ENCODE data around the gene MANBA. TPM values are rescaled to one million over a fixed set of nuclear protein-coding genes. Genes with fewer than 3 reads are reported as not detected.

The MANBA gene
- total RNA-seq, 1 experiment from 2014 or later = 14.5 TPM

DNA sequence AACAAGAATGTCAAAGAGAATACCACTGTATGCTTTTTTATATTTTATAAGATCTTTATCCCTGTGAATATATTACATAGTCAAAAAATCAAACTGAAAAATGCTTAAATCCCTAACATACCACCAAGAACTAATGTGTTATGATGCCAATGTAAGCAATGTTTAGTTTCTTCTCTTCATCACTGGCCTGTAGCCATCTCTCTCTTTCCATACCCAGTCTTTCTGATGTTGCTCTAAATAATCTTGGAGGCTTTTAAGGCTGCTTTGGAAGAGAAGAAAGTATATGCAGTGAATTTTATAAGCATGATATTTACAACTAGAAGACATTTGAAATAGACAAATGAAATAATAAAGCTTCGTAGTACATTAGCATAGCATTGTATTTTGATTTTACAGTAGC lies 176.7 kb downstream of the MANBA start:
- Histone ChIP-seq H3K27me3 (ENCODE audit: control insufficient read depth, insufficient read depth, low read length) (no peaks in the 10 kb centered on the region), H3K36me3 (ENCODE audit: control insufficient read depth, insufficient read depth, low read length) (peaks cover 4% of the 10 kb centered on the region; the same call in 1 of the 2 replicates), H3K9me3 (ENCODE audit: control insufficient read depth, insufficient read depth, low read depth, low read length) (no peaks in the 10 kb centered on the region), H3K27ac (ENCODE audit: low read length) (no peak overlapping the region), H3K4me3 (ENCODE audit: low read depth in 2 of 2, low read length in 2 of 2) (no peak overlapping the region), H3K4me1 (ENCODE audit: control insufficient read depth, insufficient read depth, low read length) (no peaks in the 10 kb centered on the region)
- no peak for ATAC-seq
- no TSS peak for BruUV-seq (replicated peaks)
- no peak for DNase-seq (ENCODE audit: low read depth, low spot score)
- no peak for TF ChIP-seq POLR2AphosphoS5 (IDR thresholded peaks at IDR 0.05; ENCODE audit: low read depth, low read length)
- TF ChIP-seq, protein P1, sequence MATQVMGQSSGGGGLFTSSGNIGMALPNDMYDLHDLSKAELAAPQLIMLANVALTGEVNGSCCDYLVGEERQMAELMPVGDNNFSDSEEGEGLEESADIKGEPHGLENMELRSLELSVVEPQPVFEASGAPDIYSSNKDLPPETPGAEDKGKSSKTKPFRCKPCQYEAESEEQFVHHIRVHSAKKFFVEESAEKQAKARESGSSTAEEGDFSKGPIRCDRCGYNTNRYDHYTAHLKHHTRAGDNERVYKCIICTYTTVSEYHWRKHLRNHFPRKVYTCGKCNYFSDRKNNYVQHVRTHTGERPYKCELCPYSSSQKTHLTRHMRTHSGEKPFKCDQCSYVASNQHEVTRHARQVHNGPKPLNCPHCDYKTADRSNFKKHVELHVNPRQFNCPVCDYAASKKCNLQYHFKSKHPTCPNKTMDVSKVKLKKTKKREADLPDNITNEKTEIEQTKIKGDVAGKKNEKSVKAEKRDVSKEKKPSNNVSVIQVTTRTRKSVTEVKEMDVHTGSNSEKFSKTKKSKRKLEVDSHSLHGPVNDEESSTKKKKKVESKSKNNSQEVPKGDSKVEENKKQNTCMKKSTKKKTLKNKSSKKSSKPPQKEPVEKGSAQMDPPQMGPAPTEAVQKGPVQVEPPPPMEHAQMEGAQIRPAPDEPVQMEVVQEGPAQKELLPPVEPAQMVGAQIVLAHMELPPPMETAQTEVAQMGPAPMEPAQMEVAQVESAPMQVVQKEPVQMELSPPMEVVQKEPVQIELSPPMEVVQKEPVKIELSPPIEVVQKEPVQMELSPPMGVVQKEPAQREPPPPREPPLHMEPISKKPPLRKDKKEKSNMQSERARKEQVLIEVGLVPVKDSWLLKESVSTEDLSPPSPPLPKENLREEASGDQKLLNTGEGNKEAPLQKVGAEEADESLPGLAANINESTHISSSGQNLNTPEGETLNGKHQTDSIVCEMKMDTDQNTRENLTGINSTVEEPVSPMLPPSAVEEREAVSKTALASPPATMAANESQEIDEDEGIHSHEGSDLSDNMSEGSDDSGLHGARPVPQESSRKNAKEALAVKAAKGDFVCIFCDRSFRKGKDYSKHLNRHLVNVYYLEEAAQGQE (IDR thresholded peaks at IDR 0.05; ENCODE audit: insufficient read depth in 1 of 2, low read depth in 2 of 2, low read length in 1 of 2) = no peak
- TF ChIP-seq, protein P2, sequence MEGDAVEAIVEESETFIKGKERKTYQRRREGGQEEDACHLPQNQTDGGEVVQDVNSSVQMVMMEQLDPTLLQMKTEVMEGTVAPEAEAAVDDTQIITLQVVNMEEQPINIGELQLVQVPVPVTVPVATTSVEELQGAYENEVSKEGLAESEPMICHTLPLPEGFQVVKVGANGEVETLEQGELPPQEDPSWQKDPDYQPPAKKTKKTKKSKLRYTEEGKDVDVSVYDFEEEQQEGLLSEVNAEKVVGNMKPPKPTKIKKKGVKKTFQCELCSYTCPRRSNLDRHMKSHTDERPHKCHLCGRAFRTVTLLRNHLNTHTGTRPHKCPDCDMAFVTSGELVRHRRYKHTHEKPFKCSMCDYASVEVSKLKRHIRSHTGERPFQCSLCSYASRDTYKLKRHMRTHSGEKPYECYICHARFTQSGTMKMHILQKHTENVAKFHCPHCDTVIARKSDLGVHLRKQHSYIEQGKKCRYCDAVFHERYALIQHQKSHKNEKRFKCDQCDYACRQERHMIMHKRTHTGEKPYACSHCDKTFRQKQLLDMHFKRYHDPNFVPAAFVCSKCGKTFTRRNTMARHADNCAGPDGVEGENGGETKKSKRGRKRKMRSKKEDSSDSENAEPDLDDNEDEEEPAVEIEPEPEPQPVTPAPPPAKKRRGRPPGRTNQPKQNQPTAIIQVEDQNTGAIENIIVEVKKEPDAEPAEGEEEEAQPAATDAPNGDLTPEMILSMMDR (IDR thresholded peaks at IDR 0.05) = no peak
- no peak for TF ChIP-seq TCF7L2 (IDR thresholded peaks at IDR 0.05; ENCODE audit: low read depth, low read length)
- no peak for TF ChIP-seq SIN3A (IDR thresholded peaks at IDR 0.05; ENCODE audit: borderline replicate concordance, insufficient read depth, low read depth, low read length)
- CTCF ChIA-PET = no interaction called here
- intact Hi-C loops (cut with micrococcal nuclease; ENCODE audit: unreplicated experiment) = no loop called here
- POLR2A ChIA-PET = no interaction called here
- in situ Hi-C loops (cut with HindIII; ENCODE audit: low pct_unique_long_range_greater_than_20kb, low sequenced_read_pairs) = no loop called here

Other genes starting within 250 kb of the MANBA start
- gene UBE2D3, start 66.6 kb upstream of the MANBA start, total RNA-seq (2021; ENCODE audit: unreplicated experiment) = 191 TPM
- 39.0 TPM for gene CISD2, start 108.0 kb upstream of the MANBA start, total RNA-seq (2021; ENCODE audit: unreplicated experiment)